HL-60 (cell line): ENCODE measurements around the gene PWP1.

Experiments
- DNase-seq, 2 experiments: peaks; one replicate each; pipeline ENCODE4 v3.0.0-alpha.2; 2010 to 2020; ENCODE audit warnings: low read depth in 1 of 2, low spot score in 1 of 2
- H3K27ac ChIP-seq: fragments of 250-450 bp; sonication (Bioruptor Pico); replicated peaks from 2 replicates; pipeline ENCODE4 v1.5.1; 2020; ENCODE audit warnings: mild to moderate bottlenecking, moderate library complexity
- H3K27me3 ChIP-seq: fragments of 250-450 bp; sonication (Bioruptor Pico); 2 replicates; pipeline ENCODE4 v1.5.1; 2021; ENCODE audit warnings: mild to moderate bottlenecking, moderate library complexity; ENCODE audit not compliant: insufficient read depth, poor library complexity, severe bottlenecking
- H3K4me3 ChIP-seq: replicated peaks from 2 replicates; pipeline ENCODE4 v1.5.1; 2011; ENCODE audit warnings: mild to moderate bottlenecking, control low read depth, low read length; ENCODE audit not compliant: insufficient read depth
- GABPA ChIP-seq: IDR thresholded peaks from 2 replicates; pipeline ENCODE4 v1.6.1; 2012; ENCODE audit warnings: low read depth
- POLR2AphosphoS5 ChIP-seq: IDR thresholded peaks from 2 replicates; pipeline ENCODE4 v1.6.1; 2012; ENCODE audit warnings: low read depth
- SPI1 ChIP-seq: IDR thresholded peaks from 2 replicates; pipeline ENCODE4 v1.6.1; 2012; ENCODE audit warnings: low read depth, mild to moderate bottlenecking, borderline replicate concordance
- TF ChIP-seq, protein P1 (sequence below): IDR thresholded peaks from 2 replicates; pipeline ENCODE4 v1.6.1; 2012; ENCODE audit warnings: low read depth; ENCODE audit not compliant: insufficient replicate concordance
- TF ChIP-seq, protein P2 (sequence below): IDR thresholded peaks from one replicate; pipeline ENCODE4 v1.5.1; 2011; ENCODE audit warnings: low read length, control low read depth, inconsistent platforms; ENCODE audit not compliant: insufficient read depth

PWP1 gene

GRCh38 chr12:107759410-107759809, 73.8 kb downstream of the PWP1 start:
- no peaks in the 10 kb centered on the region for H3K27me3 ChIP-seq
- H3K27ac ChIP-seq: peak overlapping the region; percentile 83
- peak; percentile 50 for DNase-seq
- TF ChIP-seq, protein P1, sequence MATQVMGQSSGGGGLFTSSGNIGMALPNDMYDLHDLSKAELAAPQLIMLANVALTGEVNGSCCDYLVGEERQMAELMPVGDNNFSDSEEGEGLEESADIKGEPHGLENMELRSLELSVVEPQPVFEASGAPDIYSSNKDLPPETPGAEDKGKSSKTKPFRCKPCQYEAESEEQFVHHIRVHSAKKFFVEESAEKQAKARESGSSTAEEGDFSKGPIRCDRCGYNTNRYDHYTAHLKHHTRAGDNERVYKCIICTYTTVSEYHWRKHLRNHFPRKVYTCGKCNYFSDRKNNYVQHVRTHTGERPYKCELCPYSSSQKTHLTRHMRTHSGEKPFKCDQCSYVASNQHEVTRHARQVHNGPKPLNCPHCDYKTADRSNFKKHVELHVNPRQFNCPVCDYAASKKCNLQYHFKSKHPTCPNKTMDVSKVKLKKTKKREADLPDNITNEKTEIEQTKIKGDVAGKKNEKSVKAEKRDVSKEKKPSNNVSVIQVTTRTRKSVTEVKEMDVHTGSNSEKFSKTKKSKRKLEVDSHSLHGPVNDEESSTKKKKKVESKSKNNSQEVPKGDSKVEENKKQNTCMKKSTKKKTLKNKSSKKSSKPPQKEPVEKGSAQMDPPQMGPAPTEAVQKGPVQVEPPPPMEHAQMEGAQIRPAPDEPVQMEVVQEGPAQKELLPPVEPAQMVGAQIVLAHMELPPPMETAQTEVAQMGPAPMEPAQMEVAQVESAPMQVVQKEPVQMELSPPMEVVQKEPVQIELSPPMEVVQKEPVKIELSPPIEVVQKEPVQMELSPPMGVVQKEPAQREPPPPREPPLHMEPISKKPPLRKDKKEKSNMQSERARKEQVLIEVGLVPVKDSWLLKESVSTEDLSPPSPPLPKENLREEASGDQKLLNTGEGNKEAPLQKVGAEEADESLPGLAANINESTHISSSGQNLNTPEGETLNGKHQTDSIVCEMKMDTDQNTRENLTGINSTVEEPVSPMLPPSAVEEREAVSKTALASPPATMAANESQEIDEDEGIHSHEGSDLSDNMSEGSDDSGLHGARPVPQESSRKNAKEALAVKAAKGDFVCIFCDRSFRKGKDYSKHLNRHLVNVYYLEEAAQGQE: no peak
- no peak for TF ChIP-seq SPI1
- TF ChIP-seq, protein P2, sequence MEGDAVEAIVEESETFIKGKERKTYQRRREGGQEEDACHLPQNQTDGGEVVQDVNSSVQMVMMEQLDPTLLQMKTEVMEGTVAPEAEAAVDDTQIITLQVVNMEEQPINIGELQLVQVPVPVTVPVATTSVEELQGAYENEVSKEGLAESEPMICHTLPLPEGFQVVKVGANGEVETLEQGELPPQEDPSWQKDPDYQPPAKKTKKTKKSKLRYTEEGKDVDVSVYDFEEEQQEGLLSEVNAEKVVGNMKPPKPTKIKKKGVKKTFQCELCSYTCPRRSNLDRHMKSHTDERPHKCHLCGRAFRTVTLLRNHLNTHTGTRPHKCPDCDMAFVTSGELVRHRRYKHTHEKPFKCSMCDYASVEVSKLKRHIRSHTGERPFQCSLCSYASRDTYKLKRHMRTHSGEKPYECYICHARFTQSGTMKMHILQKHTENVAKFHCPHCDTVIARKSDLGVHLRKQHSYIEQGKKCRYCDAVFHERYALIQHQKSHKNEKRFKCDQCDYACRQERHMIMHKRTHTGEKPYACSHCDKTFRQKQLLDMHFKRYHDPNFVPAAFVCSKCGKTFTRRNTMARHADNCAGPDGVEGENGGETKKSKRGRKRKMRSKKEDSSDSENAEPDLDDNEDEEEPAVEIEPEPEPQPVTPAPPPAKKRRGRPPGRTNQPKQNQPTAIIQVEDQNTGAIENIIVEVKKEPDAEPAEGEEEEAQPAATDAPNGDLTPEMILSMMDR: no peak
- no peak for TF ChIP-seq GABPA
- TF ChIP-seq POLR2AphosphoS5: no peak
- peak overlapping the region; percentile 89 for H3K4me3 ChIP-seq

- Histone ChIP-seq H3K4me3 (peak overlapping the region; percentile 89), H3K27me3 (no peaks in the 10 kb centered on the region), H3K27ac (peak overlapping the region; percentile 83)
- peak in 1 of 2 experiments; percentile 30 for DNase-seq
- no peak for TF ChIP-seq POLR2AphosphoS5
- TF ChIP-seq, protein P1: no peak
- TF ChIP-seq, protein P2: no peak
- TF ChIP-seq GABPA: no peak
- no peak for TF ChIP-seq SPI1
Measured at GRCh38 chr12:107760207-107760808, 74.7 kb downstream of the PWP1 start.

GRCh38 chr12:107760809-107761501, 75.4 kb downstream of the PWP1 start, which contains the start of gene PRDM4:
Gene PRDM4, minus strand, starts transcription at chr12:107761137. Its CDS starts 622 bp downstream, at chr12:107760515.
- H3K27me3 ChIP-seq: no peaks in the 10 kb centered on the region
- DNase-seq: peak; percentile 88 to 90
- peak within 1 kb of the TSS; percentile 89 for H3K4me3 ChIP-seq
- peak within 1 kb of the TSS; percentile 83 for H3K27ac ChIP-seq
- TF ChIP-seq SPI1: no peak; the same call in 1 of the 2 replicates
- TF ChIP-seq GABPA: no peak
- TF ChIP-seq, protein P2: peak; percentile 3
- TF ChIP-seq, protein P1: no peak
- peak; percentile 34; the same call in 1 of the 2 replicates for TF ChIP-seq POLR2AphosphoS5
